ENCODE data around the gene SHISAL1. TPM values are rescaled to one million over a fixed set of nuclear protein-coding genes. Genes with fewer than 3 reads are reported as not detected.

SHISAL1 gene
- total RNA-seq, 1 donor from 2014 or later: not detected

DNA sequence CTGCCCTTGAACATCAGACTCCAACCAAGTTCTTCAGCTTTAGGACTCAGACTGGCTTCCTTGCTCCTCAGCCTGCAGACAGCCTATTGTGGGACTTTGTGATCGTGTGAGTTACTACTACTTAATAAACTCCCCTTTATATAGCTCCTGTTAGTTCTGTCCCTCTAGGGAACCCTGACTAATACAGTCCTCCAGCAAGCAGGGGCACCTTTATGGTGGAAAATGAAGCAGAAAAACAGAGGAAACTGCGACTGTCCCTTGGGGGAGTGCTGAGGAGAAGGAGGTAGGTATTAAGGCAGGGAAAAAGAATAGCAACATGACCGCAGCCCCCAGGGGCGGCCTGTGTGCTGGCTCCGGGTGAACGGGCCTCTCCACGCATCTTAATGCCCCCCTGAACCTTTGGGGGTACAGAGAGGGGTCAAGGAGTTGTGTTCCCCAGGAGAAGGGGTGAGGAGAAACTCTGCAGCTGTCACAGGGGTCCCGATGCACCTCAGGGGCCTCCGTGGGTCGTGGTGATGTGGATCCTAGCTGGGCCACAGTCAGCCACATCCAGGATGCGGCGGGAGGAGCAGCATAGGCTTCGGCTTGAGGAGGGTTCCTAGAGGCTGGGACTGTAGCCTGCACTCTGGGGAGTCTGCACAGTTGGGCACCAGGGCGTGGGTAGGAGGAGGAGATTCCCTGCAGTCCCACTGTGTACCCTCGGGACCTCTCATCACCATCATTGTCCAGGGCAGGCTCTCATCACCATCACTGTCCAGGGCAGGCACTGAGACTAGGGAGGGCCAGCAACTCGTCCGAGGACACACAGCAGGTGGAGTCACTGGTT lies 34.3 kb downstream of the SHISAL1 start:
- peaks cover 5% of the 10 kb centered on the region for H3K27me3 Mint-ChIP-seq
- H3K9me3 Mint-ChIP-seq: no peaks in the 10 kb centered on the region
- no peak overlapping the region for H3K27ac Mint-ChIP-seq
- H3K4me3 Mint-ChIP-seq: no peak overlapping the region
- DNase-seq: no peak
- intact Hi-C loops (cut with micrococcal nuclease): no loop called here
- H3K4me1 Mint-ChIP-seq: no peaks in the 10 kb centered on the region
- H3K36me3 Mint-ChIP-seq (ENCODE audit: low read depth): no peaks in the 10 kb centered on the region

GRCh38 chr22:44277386-44278135 lies 35.2 kb downstream of the SHISAL1 start:
- no peak overlapping the region for H3K4me3 Mint-ChIP-seq
- H3K9me3 Mint-ChIP-seq: no peaks in the 10 kb centered on the region
- no peaks in the 10 kb centered on the region for H3K4me1 Mint-ChIP-seq
- H3K27me3 Mint-ChIP-seq: peaks cover 5% of the 10 kb centered on the region
- H3K36me3 Mint-ChIP-seq (ENCODE audit: low read depth): no peaks in the 10 kb centered on the region
- no peak for DNase-seq
- intact Hi-C loops (cut with micrococcal nuclease): no loop called here
- H3K27ac Mint-ChIP-seq: no peak overlapping the region

GRCh38 chr22:44276706-44277356 lies 35.9 kb downstream of the SHISAL1 start:
- no peak for DNase-seq
- Mint-ChIP-seq H3K4me3 (no peak overlapping the region), H3K9me3 (no peaks in the 10 kb centered on the region), H3K27ac (no peak overlapping the region), H3K4me1 (no peaks in the 10 kb centered on the region), H3K27me3 (peaks cover 5% of the 10 kb centered on the region), H3K36me3 (ENCODE audit: low read depth) (no peaks in the 10 kb centered on the region)
- intact Hi-C loops (cut with micrococcal nuclease): no loop called here

DNA sequence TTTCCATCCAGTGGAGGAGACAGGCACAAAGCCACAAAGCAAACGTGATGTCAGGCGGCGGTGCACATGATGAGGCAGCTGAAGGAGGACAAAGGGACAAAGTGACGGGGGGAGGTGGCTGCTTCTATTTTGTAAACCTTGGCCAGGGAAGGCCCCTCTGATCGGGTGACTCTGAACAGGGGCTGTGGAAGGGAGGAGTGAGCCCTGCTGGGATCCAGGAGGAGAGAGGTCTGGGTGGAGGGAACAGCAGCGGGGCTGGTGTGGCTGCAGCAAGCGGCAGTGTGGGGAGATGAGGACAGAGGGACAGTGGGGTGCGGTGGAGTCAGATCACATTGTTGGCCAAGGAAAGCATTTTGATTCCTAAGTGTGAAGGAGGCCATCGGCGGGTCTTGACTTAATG lies 36.7 kb downstream of the SHISAL1 start:
- no peak for DNase-seq
- H3K36me3 Mint-ChIP-seq (ENCODE audit: low read depth): no peaks in the 10 kb centered on the region
- H3K9me3 Mint-ChIP-seq: no peaks in the 10 kb centered on the region
- no peaks in the 10 kb centered on the region for H3K4me1 Mint-ChIP-seq
- H3K27ac Mint-ChIP-seq: no peak overlapping the region
- H3K27me3 Mint-ChIP-seq: peaks cover 5% of the 10 kb centered on the region
- H3K4me3 Mint-ChIP-seq: no peak overlapping the region
- intact Hi-C loops (cut with micrococcal nuclease): no loop called here

- Mint-ChIP-seq H3K4me1 (no peaks in the 10 kb centered on the region), H3K27ac (no peak overlapping the region), H3K9me3 (no peaks in the 10 kb centered on the region), H3K36me3 (ENCODE audit: low read depth) (no peaks in the 10 kb centered on the region), H3K4me3 (no peak overlapping the region), H3K27me3 (peaks cover 5% of the 10 kb centered on the region)
- intact Hi-C loops (cut with micrococcal nuclease): no loop called here
- DNase-seq: no peak
These were observed 37.1 kb downstream of the SHISAL1 start for GRCh38 chr22:44275631-44275995.

- no peak for DNase-seq
- intact Hi-C loops (cut with micrococcal nuclease): no loop called here
- H3K27me3 Mint-ChIP-seq: peaks cover 5% of the 10 kb centered on the region
- H3K4me3 Mint-ChIP-seq: no peak overlapping the region
- H3K4me1 Mint-ChIP-seq: no peaks in the 10 kb centered on the region
- no peak overlapping the region for H3K27ac Mint-ChIP-seq
- H3K36me3 Mint-ChIP-seq (ENCODE audit: low read depth): no peaks in the 10 kb centered on the region
- no peaks in the 10 kb centered on the region for H3K9me3 Mint-ChIP-seq
These were observed 37.7 kb downstream of the SHISAL1 start for GRCh38 chr22:44274918-44275630.

- no peaks in the 10 kb centered on the region for H3K9me3 Mint-ChIP-seq
- intact Hi-C loops (cut with micrococcal nuclease): no loop called here
- H3K27ac Mint-ChIP-seq: no peak overlapping the region
- H3K4me3 Mint-ChIP-seq: no peak overlapping the region
- peaks cover 2% of the 10 kb centered on the region for H3K27me3 Mint-ChIP-seq
- H3K4me1 Mint-ChIP-seq: no peaks in the 10 kb centered on the region
- no peak for DNase-seq
- no peaks in the 10 kb centered on the region for H3K36me3 Mint-ChIP-seq (ENCODE audit: low read depth)
These were observed 39.6 kb downstream of the SHISAL1 start for GRCh38 chr22:44273175-44273574.

GRCh38 chr22:44272401-44272771 lies 40.4 kb downstream of the SHISAL1 start:
- no peak for DNase-seq
- H3K27me3 Mint-ChIP-seq: peaks cover 2% of the 10 kb centered on the region
- intact Hi-C loops (cut with micrococcal nuclease): no loop called here
- no peaks in the 10 kb centered on the region for H3K9me3 Mint-ChIP-seq
- H3K4me1 Mint-ChIP-seq: no peaks in the 10 kb centered on the region
- no peak overlapping the region for H3K27ac Mint-ChIP-seq
- no peak overlapping the region for H3K4me3 Mint-ChIP-seq
- no peaks in the 10 kb centered on the region for H3K36me3 Mint-ChIP-seq (ENCODE audit: low read depth)

- no peaks in the 10 kb centered on the region for H3K9me3 Mint-ChIP-seq
- peaks cover 2% of the 10 kb centered on the region for H3K27me3 Mint-ChIP-seq
- H3K4me1 Mint-ChIP-seq: no peaks in the 10 kb centered on the region
- intact Hi-C loops (cut with micrococcal nuclease): no loop called here
- DNase-seq: no peak
- H3K36me3 Mint-ChIP-seq (ENCODE audit: low read depth): no peaks in the 10 kb centered on the region
- no peak overlapping the region for H3K4me3 Mint-ChIP-seq
- no peak overlapping the region for H3K27ac Mint-ChIP-seq
These were observed 40.9 kb downstream of the SHISAL1 start for GRCh38 chr22:44271732-44272400.

GRCh38 chr22:44271010-44271500 lies 41.7 kb downstream of the SHISAL1 start:
- intact Hi-C loops (cut with micrococcal nuclease): no loop called here
- DNase-seq: no peak
- no peaks in the 10 kb centered on the region for H3K36me3 Mint-ChIP-seq (ENCODE audit: low read depth)
- peaks cover under 1% of the 10 kb centered on the region for H3K27me3 Mint-ChIP-seq
- H3K27ac Mint-ChIP-seq: no peak overlapping the region
- no peaks in the 10 kb centered on the region for H3K4me1 Mint-ChIP-seq
- H3K9me3 Mint-ChIP-seq: no peaks in the 10 kb centered on the region
- no peak overlapping the region for H3K4me3 Mint-ChIP-seq

DNA sequence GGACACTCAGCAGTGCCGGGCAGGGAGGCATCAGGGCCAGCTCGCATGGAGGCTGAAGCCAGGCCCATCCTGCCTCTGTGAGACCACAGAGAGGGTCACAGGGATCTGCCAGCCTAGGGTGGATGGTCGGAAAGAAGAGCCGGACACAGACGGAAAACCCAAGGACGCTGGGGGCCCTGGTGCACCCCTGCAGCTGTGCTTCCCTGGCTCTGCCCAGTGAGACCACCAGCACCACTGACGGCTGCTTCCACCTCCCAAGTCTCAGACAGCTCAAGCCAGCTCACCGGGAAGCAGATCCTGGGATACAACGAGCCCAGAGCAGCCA lies 42.2 kb downstream of the SHISAL1 start:
- H3K4me3 Mint-ChIP-seq: no peak overlapping the region
- no peaks in the 10 kb centered on the region for H3K27me3 Mint-ChIP-seq
- H3K27ac Mint-ChIP-seq: no peak overlapping the region
- H3K36me3 Mint-ChIP-seq (ENCODE audit: low read depth): no peaks in the 10 kb centered on the region
- no peaks in the 10 kb centered on the region for H3K9me3 Mint-ChIP-seq
- H3K4me1 Mint-ChIP-seq: no peaks in the 10 kb centered on the region
- DNase-seq: no peak
- intact Hi-C loops (cut with micrococcal nuclease): no loop called here

- Mint-ChIP-seq H3K27me3 (no peaks in the 10 kb centered on the region), H3K27ac (no peak overlapping the region), H3K4me1 (no peaks in the 10 kb centered on the region), H3K36me3 (ENCODE audit: low read depth) (no peaks in the 10 kb centered on the region), H3K4me3 (no peak overlapping the region), H3K9me3 (no peaks in the 10 kb centered on the region)
- DNase-seq: no peak
- intact Hi-C loops (cut with micrococcal nuclease): no loop called here
These were observed 42.8 kb downstream of the SHISAL1 start for GRCh38 chr22:44269757-44270555.

DNA sequence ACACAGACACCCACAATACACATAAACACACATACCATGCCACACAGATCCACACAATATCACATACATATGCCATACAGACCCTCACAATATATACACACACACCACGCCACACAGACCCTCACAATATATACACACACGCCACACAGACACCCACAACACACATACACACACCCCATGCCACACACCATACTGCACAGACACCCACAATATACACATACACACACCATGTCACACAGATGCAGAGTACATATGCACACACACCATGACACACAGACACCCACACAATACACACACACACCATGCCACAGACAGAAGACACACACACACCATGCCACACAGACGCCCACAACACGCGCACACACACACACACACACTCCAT lies 43.6 kb downstream of the SHISAL1 start:
- Mint-ChIP-seq H3K27me3 (no peaks in the 10 kb centered on the region), H3K9me3 (no peaks in the 10 kb centered on the region), H3K27ac (no peak overlapping the region), H3K36me3 (ENCODE audit: low read depth) (no peaks in the 10 kb centered on the region), H3K4me3 (no peak overlapping the region), H3K4me1 (no peaks in the 10 kb centered on the region)
- intact Hi-C loops (cut with micrococcal nuclease): no loop called here
- DNase-seq: no peak
